SU-DHL-6 (cell line): ENCODE measurements around the gene LIMS4.
"Not testable (repeated sequence)": the region's sequence is repeated elsewhere in the genome, so short reads cannot be mapped to it uniquely, and the experiment has no call there.

Experiments
- H2AFZ ChIP-seq: fragments of 200-600 bp; sonication (generic); 2 replicates; pipeline ENCODE4 v1.6.1; 2014; ENCODE audit warnings: low read depth, mild to moderate bottlenecking, moderate library complexity, mixed read lengths, antibody characterized with exemption, low read length; ENCODE audit not compliant: severe bottlenecking
- H3F3A ChIP-seq: fragments of 200-600 bp; shearing (Covaris generic); 2 replicates; pipeline ENCODE4 v1.6.0; 2016; ENCODE audit warnings: antibody characterized with exemption, mild to moderate bottlenecking; ENCODE audit not compliant: insufficient read depth
- H3K27ac ChIP-seq: fragments of 200-600 bp; sonication (generic); 2 replicates; pipeline ENCODE4 v1.5.1; 2016; ENCODE audit warnings: low read depth, mild to moderate bottlenecking, low read length, moderate library complexity, mixed read lengths
- H3K27me3 ChIP-seq: fragments of 200-600 bp; sonication (generic), shearing (Covaris generic); 2 replicates; pipeline ENCODE4 v1.6.0; 2014; ENCODE audit warnings: mild to moderate bottlenecking, low read length
- H3K36me3 ChIP-seq: fragments of 200-600 bp; sonication (generic); 2 replicates; pipeline ENCODE4 v1.6.1; 2014; ENCODE audit warnings: mild to moderate bottlenecking, low read length, mixed read lengths
- H3K4me2 ChIP-seq: fragments of 300-600, 200-600 bp; shearing (Covaris generic), sonication (generic); 2 replicates; pipeline ENCODE4 v1.6.0; 2014; ENCODE audit warnings: low read length, low read depth, mild to moderate bottlenecking; ENCODE audit not compliant: poor library complexity, severe bottlenecking
- H3K4me3 ChIP-seq: fragments of 200-600 bp; sonication (generic); 2 replicates; pipeline ENCODE4 v1.5.1; 2014; ENCODE audit warnings: antibody characterized with exemption, low read length, mild to moderate bottlenecking, mixed read lengths; ENCODE audit not compliant: insufficient read depth, poor library complexity, severe bottlenecking
- H3K79me2 ChIP-seq: fragments of 200-600 bp; sonication (generic); 2 replicates; pipeline ENCODE4 v1.6.1; 2014; ENCODE audit warnings: mild to moderate bottlenecking, low read length, moderate library complexity; ENCODE audit not compliant: insufficient read depth
- H3K9ac ChIP-seq: fragments of 200-600 bp; sonication (generic); 2 replicates; pipeline ENCODE4 v1.7.0; 2014; ENCODE audit warnings: mild to moderate bottlenecking, low read length
- H3K9me2 ChIP-seq: fragments of 200-600 bp; sonication (generic); replicated peaks from 2 replicates; pipeline ENCODE4 v1.6.1; 2014; ENCODE audit warnings: low read length; ENCODE audit not compliant: insufficient read depth
- H3K9me3 ChIP-seq: fragments of 200-600 bp; sonication (generic); 2 replicates; pipeline ENCODE4 v1.6.1; 2014; ENCODE audit warnings: low read length, mixed read lengths; ENCODE audit not compliant: insufficient read depth
- H4K20me1 ChIP-seq: fragments of 200-600 bp; sonication (generic); 2 replicates; pipeline ENCODE4 v1.6.1; 2014; ENCODE audit warnings: low read depth, mild to moderate bottlenecking, antibody characterized with exemption, low read length, moderate library complexity, mixed read lengths

The LIMS4 gene

GRCh38 chr2:110472171-110473058 is at the start of gene LIMS4:
LIMS4 (minus strand) TSS chr2:110472816; CDS start chr2:110472778, 38 bp downstream.
- H3K79me2 ChIP-seq, H3K4me2 ChIP-seq, H3K4me3 ChIP-seq, H3K9me3 ChIP-seq, H3K27ac ChIP-seq, H3K36me3 ChIP-seq, H3K27me3 ChIP-seq, H3K9ac ChIP-seq, H3F3A ChIP-seq, H4K20me1 ChIP-seq, H3K9me2 ChIP-seq, H2AFZ ChIP-seq: not testable (repeated sequence)

- H3K9me2 ChIP-seq, H2AFZ ChIP-seq, H3F3A ChIP-seq, H3K79me2 ChIP-seq, H3K9me3 ChIP-seq, H4K20me1 ChIP-seq, H3K36me3 ChIP-seq, H3K9ac ChIP-seq, H3K4me2 ChIP-seq, H3K27ac ChIP-seq, H3K27me3 ChIP-seq, H3K4me3 ChIP-seq: not testable (repeated sequence)
Observed at GRCh38 chr2:110499755-110500377, 27.2 kb upstream of the LIMS4 start.

- not testable (repeated sequence) for H4K20me1 ChIP-seq, H3F3A ChIP-seq, H3K9me3 ChIP-seq, H3K9me2 ChIP-seq, H3K36me3 ChIP-seq, H3K27me3 ChIP-seq, H3K9ac ChIP-seq, H3K4me2 ChIP-seq, H3K79me2 ChIP-seq, H3K4me3 ChIP-seq, H3K27ac ChIP-seq, H2AFZ ChIP-seq
Observed at GRCh38 chr2:110496027-110496426, 23.4 kb upstream of the LIMS4 start.

GRCh38 chr2:110494488-110494887 is 21.9 kb upstream of the LIMS4 start:
- not testable (repeated sequence) for H4K20me1 ChIP-seq, H2AFZ ChIP-seq, H3K27me3 ChIP-seq, H3K27ac ChIP-seq, H3K9me3 ChIP-seq, H3K9me2 ChIP-seq, H3K36me3 ChIP-seq, H3K4me3 ChIP-seq, H3K79me2 ChIP-seq, H3K4me2 ChIP-seq, H3K9ac ChIP-seq, H3F3A ChIP-seq

- H3K9me2 ChIP-seq, H3K9me3 ChIP-seq, H3K27ac ChIP-seq, H3K4me3 ChIP-seq, H2AFZ ChIP-seq, H3K79me2 ChIP-seq, H3K4me2 ChIP-seq, H4K20me1 ChIP-seq, H3K9ac ChIP-seq, H3K27me3 ChIP-seq, H3F3A ChIP-seq, H3K36me3 ChIP-seq: not testable (repeated sequence)
Observed at GRCh38 chr2:110488991-110489390, 16.4 kb upstream of the LIMS4 start.

GRCh38 chr2:110482697-110483096 is 10.1 kb upstream of the LIMS4 start:
- not testable (repeated sequence) for H3K36me3 ChIP-seq, H3K27me3 ChIP-seq, H3K9me3 ChIP-seq, H3K4me3 ChIP-seq, H3K79me2 ChIP-seq, H3F3A ChIP-seq, H4K20me1 ChIP-seq, H2AFZ ChIP-seq, H3K27ac ChIP-seq, H3K9ac ChIP-seq, H3K9me2 ChIP-seq, H3K4me2 ChIP-seq

- H3K9ac ChIP-seq, H3K4me2 ChIP-seq, H3K9me2 ChIP-seq, H3K9me3 ChIP-seq, H3F3A ChIP-seq, H3K27me3 ChIP-seq, H3K79me2 ChIP-seq, H2AFZ ChIP-seq, H4K20me1 ChIP-seq, H3K27ac ChIP-seq, H3K4me3 ChIP-seq, H3K36me3 ChIP-seq: not testable (repeated sequence)
Observed at GRCh38 chr2:110481200-110481599, 8.6 kb upstream of the LIMS4 start.

- not testable (repeated sequence) for H3K27me3 ChIP-seq, H3K36me3 ChIP-seq, H3K9ac ChIP-seq, H3F3A ChIP-seq, H3K9me3 ChIP-seq, H3K79me2 ChIP-seq, H3K4me2 ChIP-seq, H4K20me1 ChIP-seq, H3K4me3 ChIP-seq, H2AFZ ChIP-seq, H3K9me2 ChIP-seq, H3K27ac ChIP-seq
Observed at GRCh38 chr2:110480084-110480483, 7.5 kb upstream of the LIMS4 start.
